GM23248 (cell line): ENCODE measurements around the gene RHO.

ENCODE experiments used
- EZH2 ChIP-seq: fragments of 200-600 bp; sonication (generic); IDR thresholded peaks from 2 replicates; pipeline ENCODE4 v1.6.1; 2018; ENCODE audit warnings: antibody characterized with exemption, mild to moderate bottlenecking; ENCODE audit not compliant: insufficient read depth, poor library complexity, severe bottlenecking
- EZH2phosphoT487 ChIP-seq: fragments of 200-600 bp; sonication (generic); IDR thresholded peaks from 2 replicates; pipeline ENCODE4 v1.6.1; 2018; ENCODE audit warnings: antibody characterized with exemption, moderate library complexity, mild to moderate bottlenecking, low read depth; ENCODE audit not compliant: insufficient read depth

GRCh38 chr3:129502641-129503408 is 25.6 kb upstream of the RHO start:
- no peak for TF ChIP-seq EZH2
- TF ChIP-seq EZH2phosphoT487, result no peak
